Activated T-helper 1 cell treated with Interleukin-2 at 50 U/mL for 16 hours (primary cell): ENCODE data around the gene KRTAP3-3.
"Not testable (repeated sequence)": the region's sequence is repeated elsewhere in the genome, so short reads cannot be mapped to it uniquely, and the experiment has no call there.

ENCODE experiments used
- DNase-seq: peaks from one replicate; pipeline ENCODE4 v3.0.0-alpha.2; 2020; ENCODE audit warnings: low read depth

KRTAP3-3 gene

DNA sequence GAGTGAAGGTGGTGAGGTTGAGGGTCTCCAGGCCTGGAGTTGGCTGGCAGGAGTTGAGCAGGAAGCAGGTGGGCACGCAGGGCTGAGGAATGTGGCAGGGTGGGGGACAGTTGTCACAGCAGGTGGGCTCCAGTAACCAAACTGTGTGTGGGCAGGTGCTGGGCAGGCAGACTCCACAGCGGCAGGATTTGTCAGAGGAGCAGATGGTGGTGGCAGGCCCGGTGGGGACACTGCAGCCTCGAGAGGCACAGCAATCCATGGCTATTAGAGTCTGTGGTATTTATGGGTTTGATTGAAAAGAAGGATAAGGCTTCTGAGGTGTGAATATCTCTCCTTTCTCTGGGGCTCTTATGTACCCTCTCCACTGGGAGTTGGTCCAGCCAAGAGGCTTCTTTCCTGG, at the start of gene KRTAP3-3:
Gene KRTAP3-3, minus strand, starts transcription at position 326 of the 400 bp plus-strand sequence. Its CDS starts 67 bp downstream, at position 259.
- no peak for DNase-seq

DNA sequence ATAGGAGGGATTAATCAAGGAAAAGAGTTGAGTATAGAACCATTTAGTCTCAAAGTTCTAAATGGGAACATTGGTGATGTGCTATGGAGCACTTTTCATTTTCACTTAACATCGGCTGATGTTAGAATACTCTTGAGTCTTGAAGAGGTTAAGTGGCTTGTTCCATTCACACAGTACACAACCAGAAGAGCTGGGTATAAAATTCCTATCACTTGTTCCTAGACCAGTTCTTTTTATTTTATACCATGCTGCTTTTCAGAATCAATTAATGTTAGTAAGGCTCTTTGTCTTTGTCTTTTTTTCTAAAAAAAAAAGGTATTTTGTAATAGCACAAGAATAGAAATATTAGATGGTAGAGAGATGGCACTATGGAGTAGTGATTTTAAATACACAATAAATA, 49.0 kb upstream of the KRTAP3-3 start:
- no peak for DNase-seq

DNA sequence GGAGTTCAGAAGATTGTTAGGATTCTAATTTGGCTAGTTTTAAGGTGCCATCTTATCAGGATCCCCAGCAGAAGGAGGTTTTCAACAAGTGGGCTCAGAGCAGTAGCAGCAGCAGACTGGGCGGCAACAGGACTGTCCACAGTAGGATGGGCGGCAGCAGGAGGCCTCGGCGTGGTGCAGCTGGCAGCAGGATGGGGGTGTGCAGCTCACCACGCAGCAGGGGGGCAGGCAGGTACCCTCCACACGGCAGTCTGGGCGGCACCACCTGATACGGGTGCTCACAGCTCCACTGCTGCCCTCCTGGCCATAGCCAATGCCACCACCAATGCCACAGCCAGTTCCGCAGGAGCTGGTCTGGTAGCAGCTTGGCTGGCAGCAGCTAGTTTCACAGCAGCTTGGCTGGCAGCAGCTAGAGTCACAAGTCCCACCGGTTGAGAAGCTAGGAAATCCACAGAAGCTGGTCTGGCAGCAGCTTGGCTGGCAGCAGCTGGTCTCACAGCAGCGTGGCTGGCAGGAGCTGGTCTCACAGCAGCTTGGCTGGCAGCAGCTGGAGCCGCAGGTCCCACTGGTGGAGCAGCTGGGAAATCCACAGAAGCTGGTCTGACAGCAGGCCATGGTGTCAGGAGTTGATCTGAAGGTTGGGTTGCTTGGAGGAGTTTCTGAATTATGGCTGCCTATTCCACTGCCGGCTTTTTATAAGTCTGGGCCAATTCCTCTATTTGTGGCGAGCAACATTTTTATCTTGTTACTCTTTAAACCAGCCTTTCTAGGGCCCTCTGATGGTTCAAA, 47.0 kb upstream of the KRTAP3-3 start, which contains the start of gene KRTAP1-1:
Gene KRTAP1-1, minus strand, starts transcription at position 668 of the 789 bp plus-strand sequence. Its CDS starts 53 bp downstream, at position 615.
- not testable (repeated sequence) for DNase-seq

GRCh38 chr17:41037853-41038350, 43.9 kb upstream of the KRTAP3-3 start:
- DNase-seq = no peak

DNA sequence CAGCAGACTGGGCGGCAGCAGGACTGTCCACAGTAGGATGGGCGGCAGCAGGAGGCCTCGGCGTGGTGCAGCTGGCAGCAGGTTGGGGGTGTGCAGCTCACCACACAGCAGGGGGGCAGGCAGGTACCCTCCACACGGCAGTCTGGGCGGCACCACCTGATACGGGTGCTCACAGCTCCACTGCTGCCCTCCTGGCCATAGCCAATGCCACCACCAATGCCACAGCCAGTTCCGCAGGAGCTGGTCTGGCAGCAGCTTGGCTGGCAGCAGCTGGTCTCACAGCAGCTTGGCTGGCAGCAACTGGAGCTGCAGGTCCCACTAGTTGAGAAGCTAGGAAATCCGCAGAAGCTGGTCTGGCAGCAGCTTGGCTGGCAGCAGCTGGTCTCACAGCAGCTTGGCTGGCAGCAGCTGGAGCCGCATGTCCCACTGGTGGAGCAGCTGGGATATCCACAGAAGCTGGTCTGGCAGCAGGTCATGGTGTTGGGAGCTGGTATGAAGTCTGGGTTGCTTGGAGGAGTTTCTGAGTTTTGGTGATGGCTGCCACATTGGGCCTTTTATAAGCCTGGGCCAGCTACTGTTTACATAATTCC, 40.5 kb upstream of the KRTAP3-3 start, which contains the start of gene KRTAP1-3:
Gene KRTAP1-3, minus strand, starts transcription at position 529 of the 590 bp plus-strand sequence. Its CDS starts 53 bp downstream, at position 476.
- not testable (repeated sequence) for DNase-seq

- DNase-seq = no peak
These were observed 35.8 kb upstream of the KRTAP3-3 start, which contains the start of gene KRTAP1-4 for GRCh38 chr17:41029633-41030245. Gene KRTAP1-4 (minus strand): TSS chr17:41030195. CDS start chr17:41030078, 117 bp downstream.

- DNase-seq = no peak
These were observed 32.9 kb upstream of the KRTAP3-3 start, which contains the start of gene KRTAP1-5 for GRCh38 chr17:41026715-41027471. Gene KRTAP1-5 (minus strand): TSS chr17:41027208. CDS start chr17:41027155, 53 bp downstream.

GRCh38 chr17:41024697-41025096, 30.7 kb upstream of the KRTAP3-3 start:
- DNase-seq = no peak

- DNase-seq = no peak
These were observed 26.4 kb upstream of the KRTAP3-3 start for GRCh38 chr17:41020336-41020735.

GRCh38 chr17:41019415-41019814, 25.5 kb upstream of the KRTAP3-3 start:
- no peak for DNase-seq

- no peak for DNase-seq
These were observed 24.6 kb upstream of the KRTAP3-3 start for GRCh38 chr17:41018541-41018940.

DNA sequence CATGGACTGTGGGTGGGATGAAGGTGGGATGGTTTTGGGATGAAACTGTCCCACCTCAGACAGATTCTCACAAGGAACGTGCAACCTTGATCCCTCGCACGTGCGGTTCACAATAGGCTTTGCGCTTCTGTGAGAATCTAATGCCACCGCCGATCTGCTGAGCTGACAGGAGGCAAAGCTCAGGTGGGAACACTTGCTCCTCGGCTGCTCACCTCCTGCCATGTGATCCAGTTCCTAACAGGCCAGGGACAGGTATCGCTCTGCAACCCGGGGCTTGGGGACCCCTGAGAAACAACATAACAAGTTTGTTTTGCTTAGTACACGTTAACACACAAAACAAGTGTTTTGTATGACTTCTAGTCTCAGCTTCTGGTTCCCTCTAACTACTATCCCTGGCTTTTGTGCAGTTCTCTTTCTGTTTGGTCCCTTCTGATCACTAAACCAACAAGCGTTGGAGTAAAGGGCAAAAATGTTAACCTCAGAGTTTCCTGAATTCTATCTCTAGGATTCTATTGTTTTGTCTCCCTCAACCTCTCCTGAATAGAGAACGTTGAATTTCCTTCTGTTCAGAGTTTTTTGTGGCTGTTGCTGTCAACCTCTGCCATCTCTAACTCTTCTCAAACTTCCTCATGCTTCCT, 22.7 kb upstream of the KRTAP3-3 start:
- no peak for DNase-seq

GRCh38 chr17:41015454-41015853, 21.5 kb upstream of the KRTAP3-3 start:
- DNase-seq = no peak

DNA sequence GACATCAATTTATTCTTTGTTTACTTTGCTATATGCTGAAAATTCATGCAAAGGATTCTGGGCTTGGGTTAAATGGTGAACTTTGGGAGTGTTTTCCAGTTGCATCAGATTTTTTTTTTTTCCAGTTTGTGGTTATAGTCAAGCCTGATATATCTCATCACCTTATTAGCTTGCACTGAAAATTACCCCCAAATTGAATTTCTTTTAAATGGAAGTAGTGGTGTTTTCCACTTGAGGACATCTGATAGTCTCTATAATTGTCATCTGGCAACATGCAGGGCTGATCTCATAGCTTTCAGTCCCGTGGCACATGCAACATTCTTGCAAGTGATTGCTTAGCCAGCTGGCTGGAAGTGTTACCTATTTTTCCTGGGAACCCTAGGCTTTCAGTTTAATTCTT, 19.6 kb upstream of the KRTAP3-3 start:
- DNase-seq = no peak

GRCh38 chr17:41013181-41013580, 19.2 kb upstream of the KRTAP3-3 start:
- no peak for DNase-seq

DNA sequence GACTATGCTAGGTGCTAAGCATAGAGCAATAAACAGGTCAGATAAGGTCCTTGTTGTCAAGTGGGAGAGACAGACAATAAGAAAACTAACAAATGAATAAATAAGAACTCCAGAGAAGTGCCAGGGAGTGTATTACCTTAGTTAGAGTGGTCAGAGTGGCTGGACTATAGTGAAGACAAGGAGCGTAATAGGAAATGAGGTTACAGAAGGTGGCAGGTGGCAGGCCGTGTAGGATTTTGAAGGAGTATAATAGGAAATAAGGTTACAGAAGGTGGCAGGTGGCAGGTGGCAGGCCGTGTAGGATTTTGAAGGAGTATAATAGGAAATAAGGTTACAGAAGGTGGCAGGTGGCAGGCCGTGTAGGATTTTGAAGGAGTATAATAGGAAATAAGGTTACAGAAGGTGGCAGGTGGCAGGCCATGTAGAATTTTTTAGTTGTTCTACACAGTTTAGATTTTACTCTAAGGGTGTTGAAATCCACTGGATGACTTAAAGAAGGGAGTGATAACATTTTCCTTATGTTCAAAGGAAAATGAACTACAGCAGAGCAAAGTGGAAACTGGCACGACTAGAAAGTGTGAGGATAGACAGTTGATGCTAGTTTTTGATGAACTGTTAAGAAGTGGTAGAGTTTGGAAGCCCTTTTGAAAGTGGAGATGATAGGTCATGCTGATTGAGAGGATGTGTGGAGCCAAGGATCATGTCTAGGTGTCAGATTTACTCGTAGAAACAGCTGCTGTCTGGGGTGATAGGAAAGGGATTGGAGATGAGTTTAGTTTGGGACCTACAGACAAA, 18.6 kb upstream of the KRTAP3-3 start:
- no peak for DNase-seq

DNA sequence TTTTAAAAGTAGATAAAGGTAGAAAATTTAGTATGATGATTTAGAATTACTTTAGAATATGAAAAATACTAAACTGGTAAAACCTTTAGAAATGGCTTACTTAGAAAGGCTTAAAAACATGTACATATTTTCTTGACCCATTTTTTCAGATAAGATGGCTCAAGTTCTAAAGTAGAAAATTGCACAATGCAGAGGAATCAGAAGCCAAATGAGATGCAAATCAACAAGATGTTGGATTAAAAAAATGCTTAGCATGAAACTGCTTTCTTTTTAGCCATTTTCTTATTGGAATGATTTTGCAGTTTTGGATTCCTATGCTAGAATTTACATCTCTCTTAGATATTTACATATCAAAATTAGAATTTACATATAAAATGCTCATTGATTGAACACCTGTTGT, 16.5 kb upstream of the KRTAP3-3 start:
- DNase-seq = no peak

- DNase-seq = no peak
These were observed 16.0 kb upstream of the KRTAP3-3 start for GRCh38 chr17:41009936-41010335.

DNA sequence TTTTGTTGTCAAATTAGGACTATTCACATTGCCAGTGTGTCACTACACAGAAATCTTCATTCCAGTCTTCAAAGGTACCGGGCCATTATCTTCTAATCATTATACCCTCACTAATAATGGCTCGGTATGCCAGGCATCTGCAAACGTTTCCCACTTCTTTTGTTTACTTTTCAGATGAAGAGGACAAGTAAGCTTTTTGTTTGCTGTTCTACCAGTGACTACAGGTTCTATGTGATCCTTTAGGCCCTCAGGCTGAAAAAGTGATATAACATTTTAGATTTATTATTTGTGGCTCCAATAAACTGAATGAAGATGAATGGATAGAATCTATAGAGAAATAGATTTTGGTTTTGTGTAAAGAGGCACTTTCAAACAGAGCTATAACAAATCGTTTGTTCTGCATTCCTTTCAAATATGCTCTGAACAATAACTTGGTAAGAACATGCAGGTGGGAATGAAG, 15.4 kb upstream of the KRTAP3-3 start:
- no peak for DNase-seq

DNA sequence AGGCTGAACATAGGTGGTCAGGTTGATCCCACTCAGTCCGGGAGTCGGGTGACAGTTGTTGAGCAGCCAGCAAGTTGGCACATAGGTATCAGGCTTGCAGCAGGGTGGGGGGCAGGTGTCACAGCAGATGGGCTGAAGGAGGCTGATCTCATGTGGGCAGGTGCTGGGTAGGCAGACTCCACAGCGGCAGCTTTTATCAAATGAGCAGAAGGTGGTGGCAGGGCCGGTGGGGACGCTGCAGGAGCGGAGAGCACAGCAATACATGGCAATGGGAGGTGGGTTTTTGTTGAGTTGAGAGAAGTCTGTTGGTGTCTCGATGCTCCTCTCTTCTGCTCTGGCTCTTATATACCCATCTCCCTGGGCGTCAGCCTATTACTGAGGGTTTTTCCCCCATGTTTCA, 14.8 kb upstream of the KRTAP3-3 start, which contains the start of gene KRTAP3-1:
Gene KRTAP3-1, minus strand, starts transcription at position 318 of the 400 bp plus-strand sequence. Its CDS starts 54 bp downstream, at position 264.
- no peak for DNase-seq
